A549 (cell line): ENCODE results near the gene NFKBIE. TPM values are rescaled to one million over a fixed set of nuclear protein-coding genes. Genes with fewer than 3 reads are reported as not detected.
"Not testable (repeated sequence)": the region's sequence is repeated elsewhere in the genome, so short reads cannot be mapped to it uniquely, and the experiment has no call there.

Experiments
- ATAC-seq, 2 experiments: fragments of 200-7000 bp in 1 of 2; fragments of >200 bp in 1 of 2; cut with Nextera tagmentation in 1 of 2; cut with Tn5 transposase in 1 of 2; 3 replicates each; pipeline versions ENCODE4 v1.8.0 to v1.9.1; 2018 to 2020; ENCODE audit warnings: mild to moderate bottlenecking in 1 of 2, moderate library complexity in 1 of 2
- CTCF ChIA-PET: fragments of 300-600 bp; sonication (Branson Sonifier 250); formaldehyde crosslinking; extraction: SDS; loops from one replicate; lab custom pipeline; 2021; ENCODE audit warnings: antibody characterized with exemption, inconsistent platforms; lab: Yijun Ruan, JAX
- POLR2A ChIA-PET: fragments of 350-600 bp; formaldehyde crosslinking; extraction: SDS; loops from one replicate; lab custom pipeline; 2021; ENCODE audit warnings: antibody characterized with exemption, inconsistent platforms; lab: Yijun Ruan, JAX
- DNase-seq, 2 experiments: peaks; one replicate each; pipeline versions ENCODE4 v3.0.0 to v3.0.0-alpha.2; 2011 to 2016; ENCODE audit warnings: low read depth in 1 of 2, low spot score in 1 of 2
- FAIRE-seq: peaks from 2 replicates; lab custom pipeline; 2011; peaks lifted over from hg19 to GRCh38; lab: Jason Lieb, UNC
- H3K27ac ChIP-seq, 2 experiments: fragments of >200 bp; sonication (Bioruptor Twin); formaldehyde crosslinking; 3 replicates each; pipeline ENCODE4 v1.5.1; 2016 to 2017
- H3K4me1 ChIP-seq: fragments of >200 bp; sonication (Bioruptor Twin); formaldehyde crosslinking; 3 replicates; pipeline ENCODE4 v1.6.1; 2016
- H3K4me2 ChIP-seq: fragments of >200 bp; sonication (Bioruptor Twin); formaldehyde crosslinking; 3 replicates; pipeline ENCODE4 v1.6.1; 2016
- H3K4me3 ChIP-seq: fragments of >200 bp; sonication (Bioruptor Twin); formaldehyde crosslinking; 3 replicates; pipeline ENCODE4 v1.5.1; 2016
- H3K9me3 ChIP-seq: fragments of >200 bp; sonication (Bioruptor Twin); formaldehyde crosslinking; 3 replicates; pipeline ENCODE4 v1.6.1; 2016
- BHLHE40 ChIP-seq: IDR thresholded peaks from 2 replicates; pipeline ENCODE4 v1.6.1; 2012; ENCODE audit warnings: low read depth, low read length, inconsistent platforms
- ESRRA ChIP-seq: fragments of 150-350 bp; IDR thresholded peaks from 2 replicates; pipeline ENCODE4 v1.6.1; 2014; ENCODE audit warnings: mild to moderate bottlenecking, low read length, borderline replicate concordance
- HOXB13 ChIP-seq: fragments of 250-450 bp; sonication (Bioruptor Pico); IDR thresholded peaks from 2 replicates; pipeline ENCODE4 v1.5.0; 2020; ENCODE audit warnings: low read depth, mild to moderate bottlenecking, moderate library complexity
- NR3C1 ChIP-seq: fragments of >200 bp; sonication (Bioruptor Twin); formaldehyde crosslinking; IDR thresholded peaks from 3 replicates; pipeline ENCODE4 v1.6.1; 2017
- RARB ChIP-seq: fragments of 250-450 bp; sonication (Bioruptor Pico); IDR thresholded peaks from 2 replicates; pipeline ENCODE4 v1.8.0; 2021; ENCODE audit warnings: mild to moderate bottlenecking, moderate library complexity
- SMC3 ChIP-seq: fragments of >200 bp; sonication (Bioruptor Twin); formaldehyde crosslinking; IDR thresholded peaks from 3 replicates; pipeline ENCODE4 v1.6.1; 2018; ENCODE audit warnings: inconsistent platforms
- whole genome bisulfite sequencing: methylation state at CpG from one replicate; pipeline ENCODE4 v1.1.6; 2017; ENCODE audit errors: missing lambda C conversion rate; 5-methylcytosine and 5-hydroxymethylcytosine counted together
- polyA plus RNA-seq, 4 experiments: library from polyadenylated mRNA; depleted of rRNA in 3 of 4; stranded (reverse); fragments of >200 nt; fragmentation: RNase III in 1 of 4; extraction: RNeasy Plus Mini Kit Qiagen cat#74134 plus additional on column Dnase treatment in 1 of 4; gene quantifications; 2 replicates in 3 of 4; 3 replicates in 1 of 4; pipeline ENCODE4 v1.2.3, GENCODE V29; 2011 to 2017
- TF ChIP-seq, protein P1 (sequence below): fragments of 250-450 bp; sonication (Bioruptor Pico); IDR thresholded peaks from 2 replicates; pipeline ENCODE4 v1.5.0; 2021; ENCODE audit warnings: mild to moderate bottlenecking, moderate library complexity, borderline replicate concordance
- TF ChIP-seq, protein P2 (sequence below): fragments of 200-600 bp; sonication (generic); IDR thresholded peaks from 2 replicates; pipeline ENCODE4 v1.6.1; 2016; ENCODE audit warnings: antibody characterized with exemption, mild to moderate bottlenecking, moderate library complexity
- TF ChIP-seq, protein P3 (sequence below): fragments of 450-650 bp; IDR thresholded peaks from 2 replicates; pipeline ENCODE4 v1.6.1; 2014; ENCODE audit warnings: antibody characterized with exemption

NFKBIE gene
- polyA plus RNA-seq, 2 of the 4 experiments (the other 2 are of a cell fraction) = 6.0 to 6.3 TPM

DNA sequence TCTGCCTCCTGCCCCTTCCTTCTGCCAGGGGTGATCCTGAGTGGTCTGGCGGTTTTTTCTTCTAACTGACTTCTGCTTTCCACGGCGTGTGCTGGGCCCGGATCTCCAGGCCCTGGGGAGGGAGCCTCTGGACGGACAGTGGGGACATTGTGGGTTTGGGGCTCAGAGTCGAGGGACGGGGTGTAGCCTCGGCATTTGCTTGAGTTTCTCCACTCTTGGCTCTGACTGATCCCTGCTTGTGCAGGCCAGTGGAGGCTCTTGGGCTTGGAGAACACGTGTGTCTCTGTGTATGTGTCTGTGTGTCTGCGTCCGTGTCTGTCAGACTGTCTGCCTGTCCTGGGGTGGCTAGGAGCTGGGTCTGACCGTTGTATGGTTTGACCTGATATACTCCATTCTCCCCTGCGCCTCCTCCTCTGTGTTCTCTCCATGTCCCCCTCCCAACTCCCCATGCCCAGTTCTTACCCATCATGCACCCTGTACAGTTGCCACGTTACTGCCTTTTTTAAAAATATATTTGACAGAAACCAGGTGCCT is 31.7 kb downstream of the NFKBIE start:
- ChIA-PET POLR2A (interaction anchor here (1.8 kb wide), 1 partner anchor 13 kb away, joined by 13 read pairs; the partner anchor contains the start of gene HSP90AB1), CTCF (interaction anchor here (0.6 to 8.4 kb wide), 18 partner anchors 9 to 1658 kb away, joined by 3 to 111 read pairs (median 7); partner anchors contain the start of genes HSP90AB1, MYMX and SLC29A1)
- DNase-seq (no peak), ATAC-seq (no peak), FAIRE-seq (no peak)
- Histone ChIP-seq H3K4me2 (no peak overlapping the region), H3K27ac (peak overlapping the region in 1 of 2 experiments; percentile 77; a peak in 1 of 6 replicates), H3K4me1 (peaks cover 39% of the 10 kb centered on the region), H3K9me3 (no peaks in the 10 kb centered on the region), H3K4me3 (no peak overlapping the region)
- WGBS = 92% methylated on average over 12 of the region's 14 CpGs
- no peak for TF ChIP-seq SMC3
- no peak for TF ChIP-seq NR3C1
- TF ChIP-seq, protein P1, sequence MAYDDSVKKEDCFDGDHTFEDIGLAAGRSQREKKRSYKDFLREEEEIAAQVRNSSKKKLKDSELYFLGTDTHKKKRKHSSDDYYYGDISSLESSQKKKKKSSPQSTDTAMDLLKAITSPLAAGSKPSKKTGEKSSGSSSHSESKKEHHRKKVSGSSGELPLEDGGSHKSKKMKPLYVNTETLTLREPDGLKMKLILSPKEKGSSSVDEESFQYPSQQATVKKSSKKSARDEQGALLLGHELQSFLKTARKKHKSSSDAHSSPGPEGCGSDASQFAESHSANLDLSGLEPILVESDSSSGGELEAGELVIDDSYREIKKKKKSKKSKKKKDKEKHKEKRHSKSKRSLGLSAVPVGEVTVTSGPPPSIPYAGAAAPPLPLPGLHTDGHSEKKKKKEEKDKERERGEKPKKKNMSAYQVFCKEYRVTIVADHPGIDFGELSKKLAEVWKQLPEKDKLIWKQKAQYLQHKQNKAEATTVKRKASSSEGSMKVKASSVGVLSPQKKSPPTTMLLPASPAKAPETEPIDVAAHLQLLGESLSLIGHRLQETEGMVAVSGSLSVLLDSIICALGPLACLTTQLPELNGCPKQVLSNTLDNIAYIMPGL (CRISPR knock-in tag) = no peak

DNA sequence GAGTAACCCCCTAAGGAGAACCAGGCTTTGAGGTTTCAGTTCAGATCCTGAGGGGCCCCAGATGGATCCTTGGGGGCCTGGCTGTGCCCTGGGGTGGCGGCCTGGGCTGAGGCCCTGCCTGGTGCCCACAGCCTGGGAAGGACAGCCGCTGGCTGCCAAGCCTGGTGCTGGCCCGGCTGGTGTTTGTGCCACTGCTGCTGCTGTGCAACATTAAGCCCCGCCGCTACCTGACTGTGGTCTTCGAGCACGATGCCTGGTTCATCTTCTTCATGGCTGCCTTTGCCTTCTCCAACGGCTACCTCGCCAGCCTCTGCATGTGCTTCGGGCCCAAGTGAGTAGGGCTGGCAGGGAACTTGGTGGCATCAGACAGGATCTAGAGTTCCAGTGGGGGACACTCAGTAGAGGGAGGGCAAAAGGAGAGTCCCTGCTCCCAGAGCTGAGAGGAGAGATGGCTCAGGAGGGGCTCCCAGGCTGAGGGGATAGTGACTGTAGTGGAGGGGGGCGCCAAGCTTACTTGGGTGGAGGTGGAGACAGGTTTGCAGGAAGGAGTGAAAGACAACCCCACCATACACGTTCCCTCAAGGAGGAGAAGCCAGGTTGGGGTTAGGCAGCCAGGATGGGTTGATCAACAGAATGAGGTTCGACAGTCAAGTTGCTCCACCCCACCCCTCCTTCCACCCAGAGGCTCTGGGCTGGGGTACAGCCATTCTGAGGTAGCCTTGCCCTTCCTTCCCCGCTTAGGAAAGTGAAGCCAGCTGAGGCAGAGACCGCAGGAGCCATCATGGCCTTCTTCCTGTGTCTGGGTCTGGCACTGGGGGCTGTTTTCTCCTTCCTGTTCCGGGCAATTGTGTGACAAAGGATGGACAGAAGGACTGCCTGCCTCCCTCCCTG is 32.4 kb downstream of the NFKBIE start:
- ChIA-PET CTCF (interaction anchor here (1.0 to 8.4 kb wide), 6 partner anchors 9 to 60 kb away, joined by 3 to 111 read pairs (median 20); partner anchors contain the start of genes HSP90AB1 and SLC29A1), POLR2A (no interaction called here)
- Histone ChIP-seq H3K9me3 (no peaks in the 10 kb centered on the region), H3K4me3 (no peak overlapping the region), H3K4me1 (peaks cover 32% of the 10 kb centered on the region), H3K4me2 (no peak overlapping the region), H3K27ac (no peak overlapping the region)
- 90% methylated on average over 11 of the region's 16 CpGs for WGBS
- ATAC-seq = no peak
- no peak for FAIRE-seq
- TF ChIP-seq ESRRA (no peak), RARB (CRISPR knock-in tag) (no peak), HOXB13 (CRISPR knock-in tag) (no peak), BHLHE40 (no peak)
- TF ChIP-seq, protein P2, sequence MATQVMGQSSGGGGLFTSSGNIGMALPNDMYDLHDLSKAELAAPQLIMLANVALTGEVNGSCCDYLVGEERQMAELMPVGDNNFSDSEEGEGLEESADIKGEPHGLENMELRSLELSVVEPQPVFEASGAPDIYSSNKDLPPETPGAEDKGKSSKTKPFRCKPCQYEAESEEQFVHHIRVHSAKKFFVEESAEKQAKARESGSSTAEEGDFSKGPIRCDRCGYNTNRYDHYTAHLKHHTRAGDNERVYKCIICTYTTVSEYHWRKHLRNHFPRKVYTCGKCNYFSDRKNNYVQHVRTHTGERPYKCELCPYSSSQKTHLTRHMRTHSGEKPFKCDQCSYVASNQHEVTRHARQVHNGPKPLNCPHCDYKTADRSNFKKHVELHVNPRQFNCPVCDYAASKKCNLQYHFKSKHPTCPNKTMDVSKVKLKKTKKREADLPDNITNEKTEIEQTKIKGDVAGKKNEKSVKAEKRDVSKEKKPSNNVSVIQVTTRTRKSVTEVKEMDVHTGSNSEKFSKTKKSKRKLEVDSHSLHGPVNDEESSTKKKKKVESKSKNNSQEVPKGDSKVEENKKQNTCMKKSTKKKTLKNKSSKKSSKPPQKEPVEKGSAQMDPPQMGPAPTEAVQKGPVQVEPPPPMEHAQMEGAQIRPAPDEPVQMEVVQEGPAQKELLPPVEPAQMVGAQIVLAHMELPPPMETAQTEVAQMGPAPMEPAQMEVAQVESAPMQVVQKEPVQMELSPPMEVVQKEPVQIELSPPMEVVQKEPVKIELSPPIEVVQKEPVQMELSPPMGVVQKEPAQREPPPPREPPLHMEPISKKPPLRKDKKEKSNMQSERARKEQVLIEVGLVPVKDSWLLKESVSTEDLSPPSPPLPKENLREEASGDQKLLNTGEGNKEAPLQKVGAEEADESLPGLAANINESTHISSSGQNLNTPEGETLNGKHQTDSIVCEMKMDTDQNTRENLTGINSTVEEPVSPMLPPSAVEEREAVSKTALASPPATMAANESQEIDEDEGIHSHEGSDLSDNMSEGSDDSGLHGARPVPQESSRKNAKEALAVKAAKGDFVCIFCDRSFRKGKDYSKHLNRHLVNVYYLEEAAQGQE = no peak
- TF ChIP-seq, protein P3, sequence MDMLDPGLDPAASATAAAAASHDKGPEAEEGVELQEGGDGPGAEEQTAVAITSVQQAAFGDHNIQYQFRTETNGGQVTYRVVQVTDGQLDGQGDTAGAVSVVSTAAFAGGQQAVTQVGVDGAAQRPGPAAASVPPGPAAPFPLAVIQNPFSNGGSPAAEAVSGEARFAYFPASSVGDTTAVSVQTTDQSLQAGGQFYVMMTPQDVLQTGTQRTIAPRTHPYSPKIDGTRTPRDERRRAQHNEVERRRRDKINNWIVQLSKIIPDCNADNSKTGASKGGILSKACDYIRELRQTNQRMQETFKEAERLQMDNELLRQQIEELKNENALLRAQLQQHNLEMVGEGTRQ = no peak
- DNase-seq = no peak

DNA sequence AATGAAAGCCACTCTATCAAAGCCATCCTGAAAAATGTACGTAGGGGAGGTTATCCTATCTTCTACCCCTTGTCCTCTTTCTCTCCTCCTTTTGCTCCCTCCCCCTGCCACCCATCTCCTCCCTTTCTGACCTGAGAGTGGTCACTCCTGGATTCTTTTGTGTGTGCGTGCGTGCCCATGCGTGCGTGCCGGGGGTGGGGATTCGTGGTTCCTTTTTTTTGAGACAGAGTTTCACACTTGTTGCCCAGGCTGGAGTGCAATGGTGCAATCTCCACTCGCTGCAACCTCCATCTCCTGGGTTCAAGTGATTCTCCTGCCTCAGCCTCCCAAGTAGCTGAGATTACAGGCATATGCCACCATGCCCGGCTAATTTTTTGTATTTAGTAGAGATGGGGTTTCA is 33.9 kb downstream of the NFKBIE start:
- WGBS = 94% methylated on average over 9 of the region's 9 CpGs
- CTCF ChIA-PET = interaction anchor here (8.4 kb wide), 1 partner anchor 7 kb away, joined by 111 read pairs; the partner anchor contains the start of gene SLC29A1
- FAIRE-seq, DNase-seq, ATAC-seq, H3K27ac ChIP-seq, H3K4me3 ChIP-seq, POLR2A ChIA-PET, H3K9me3 ChIP-seq, H3K4me2 ChIP-seq: not testable (repeated sequence)
- peaks cover 27% of the 10 kb centered on the region for H3K4me1 ChIP-seq
